Camera-type eye (tissue), 1 donor: Measurements from ENCODE around the gene PSME3IP1. TPM values are rescaled to one million over a fixed set of nuclear protein-coding genes. Genes with fewer than 3 reads are reported as not detected.

ENCODE experiments used
- total RNA-seq: library from RNA; depleted of rRNA; stranded (reverse); fragments of >200 nt; gene quantifications from one replicate; pipeline ENCODE4 v1.2.3, GENCODE V29; 2014

PSME3IP1 gene
- 94.4 TPM for total RNA-seq

GRCh38 chr16:57185945-57186871 lies at the start of gene PSME3IP1, which contains the start of gene RSPRY1:
Gene PSME3IP1, minus strand, starts transcription at chr16:57186039. Its CDS starts 12,185 bp downstream, at chr16:57173854.
Gene RSPRY1, plus strand, starts transcription at chr16:57186329. Its CDS starts 18,330 bp downstream, at chr16:57204659.

Other genes with a start within 250 kb of the PSME3IP1 start
- 1.8 TPM for gene CETP, start 224.1 kb downstream of the PSME3IP1 start, total RNA-seq
- 7.0 TPM for gene NLRC5, start 196.5 kb downstream of the PSME3IP1 start, total RNA-seq
- gene CPNE2, start 93.5 kb downstream of the PSME3IP1 start, total RNA-seq = 21.4 TPM
- 94.4 TPM for gene RSPRY1, start 290 bp upstream of the PSME3IP1 start, total RNA-seq
- 72.3 TPM for gene ARL2BP, start 59.2 kb upstream of the PSME3IP1 start, total RNA-seq
- gene PLLP, start 98.6 kb upstream of the PSME3IP1 start, total RNA-seq = 2.7 TPM
- not detected for gene CCL22, start 172.7 kb upstream of the PSME3IP1 start, total RNA-seq
- gene CX3CL1, start 186.5 kb upstream of the PSME3IP1 start, total RNA-seq = 12.3 TPM
- not detected for gene CCL17, start 218.7 kb upstream of the PSME3IP1 start, total RNA-seq